Measurements from ENCODE around the gene PHLPP1.

The PHLPP1 gene

GRCh38 chr18:62857263-62857976 is 142.1 kb downstream of the PHLPP1 start:
- no peaks in the 10 kb centered on the region for H4K20me1 ChIP-seq (ENCODE audit: insufficient read depth)
- H3K4me3 ChIP-seq (IDR thresholded peaks at IDR 0.05; ENCODE audit: insufficient read depth, low read depth, low read length): no peak overlapping the region
- H3K9ac ChIP-seq: no peak overlapping the region
- no peak overlapping the region for H2AFZ ChIP-seq (ENCODE audit: low read depth)
- H3K4me1 ChIP-seq (ENCODE audit: low read depth, poor library complexity, severe bottlenecking): peaks cover 5% of the 10 kb centered on the region
- no peaks in the 10 kb centered on the region; the same call in 1 of the 2 replicates for H3K79me2 ChIP-seq (ENCODE audit: insufficient read depth, low read depth)
- TF ChIP-seq, protein P1, sequence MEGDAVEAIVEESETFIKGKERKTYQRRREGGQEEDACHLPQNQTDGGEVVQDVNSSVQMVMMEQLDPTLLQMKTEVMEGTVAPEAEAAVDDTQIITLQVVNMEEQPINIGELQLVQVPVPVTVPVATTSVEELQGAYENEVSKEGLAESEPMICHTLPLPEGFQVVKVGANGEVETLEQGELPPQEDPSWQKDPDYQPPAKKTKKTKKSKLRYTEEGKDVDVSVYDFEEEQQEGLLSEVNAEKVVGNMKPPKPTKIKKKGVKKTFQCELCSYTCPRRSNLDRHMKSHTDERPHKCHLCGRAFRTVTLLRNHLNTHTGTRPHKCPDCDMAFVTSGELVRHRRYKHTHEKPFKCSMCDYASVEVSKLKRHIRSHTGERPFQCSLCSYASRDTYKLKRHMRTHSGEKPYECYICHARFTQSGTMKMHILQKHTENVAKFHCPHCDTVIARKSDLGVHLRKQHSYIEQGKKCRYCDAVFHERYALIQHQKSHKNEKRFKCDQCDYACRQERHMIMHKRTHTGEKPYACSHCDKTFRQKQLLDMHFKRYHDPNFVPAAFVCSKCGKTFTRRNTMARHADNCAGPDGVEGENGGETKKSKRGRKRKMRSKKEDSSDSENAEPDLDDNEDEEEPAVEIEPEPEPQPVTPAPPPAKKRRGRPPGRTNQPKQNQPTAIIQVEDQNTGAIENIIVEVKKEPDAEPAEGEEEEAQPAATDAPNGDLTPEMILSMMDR (conservative IDR thresholded peaks at IDR 0.05; ENCODE audit: low read depth, low read length): no peak
- H3K27me3 ChIP-seq (ENCODE audit: insufficient read depth, low read depth): no peaks in the 10 kb centered on the region
- H3K4me2 ChIP-seq: no peak overlapping the region
- no peaks in the 10 kb centered on the region for H3K36me3 ChIP-seq (ENCODE audit: insufficient read depth)
- no peak overlapping the region for H3K27ac ChIP-seq

- H3K36me3 ChIP-seq (ENCODE audit: insufficient read depth): no peaks in the 10 kb centered on the region
- no peak overlapping the region for H3K9ac ChIP-seq
- no peak overlapping the region for H3K4me3 ChIP-seq (IDR thresholded peaks at IDR 0.05; ENCODE audit: insufficient read depth, low read depth, low read length)
- no peak overlapping the region for H3K4me2 ChIP-seq
- H3K27ac ChIP-seq: no peak overlapping the region
- no peaks in the 10 kb centered on the region for H4K20me1 ChIP-seq (ENCODE audit: insufficient read depth)
- H3K27me3 ChIP-seq (ENCODE audit: insufficient read depth, low read depth): no peaks in the 10 kb centered on the region
- H3K4me1 ChIP-seq (ENCODE audit: low read depth, poor library complexity, severe bottlenecking): peaks cover 5% of the 10 kb centered on the region
- H2AFZ ChIP-seq (ENCODE audit: low read depth): no peak overlapping the region
- H3K79me2 ChIP-seq (ENCODE audit: insufficient read depth, low read depth): no peaks in the 10 kb centered on the region; the same call in 1 of the 2 replicates
- TF ChIP-seq, protein P1 (conservative IDR thresholded peaks at IDR 0.05; ENCODE audit: low read depth, low read length): no peak
Measured at GRCh38 chr18:62860062-62860461, 144.7 kb downstream of the PHLPP1 start.

- H3K36me3 ChIP-seq (ENCODE audit: insufficient read depth): no peaks in the 10 kb centered on the region
- H3K4me2 ChIP-seq: no peak overlapping the region
- no peaks in the 10 kb centered on the region; the same call in 1 of the 2 replicates for H3K79me2 ChIP-seq (ENCODE audit: insufficient read depth, low read depth)
- no peak overlapping the region for H3K4me3 ChIP-seq (IDR thresholded peaks at IDR 0.05; ENCODE audit: insufficient read depth, low read depth, low read length)
- H3K9ac ChIP-seq: no peak overlapping the region
- H3K4me1 ChIP-seq (ENCODE audit: low read depth, poor library complexity, severe bottlenecking): peaks cover 5% of the 10 kb centered on the region
- TF ChIP-seq, protein P1 (conservative IDR thresholded peaks at IDR 0.05; ENCODE audit: low read depth, low read length): no peak
- no peaks in the 10 kb centered on the region for H3K27me3 ChIP-seq (ENCODE audit: insufficient read depth, low read depth)
- no peak overlapping the region for H2AFZ ChIP-seq (ENCODE audit: low read depth)
- H4K20me1 ChIP-seq (ENCODE audit: insufficient read depth): no peaks in the 10 kb centered on the region
- no peak overlapping the region for H3K27ac ChIP-seq
Measured at GRCh38 chr18:62862466-62862865, 147.1 kb downstream of the PHLPP1 start.

- Histone ChIP-seq H3K4me2 (no peak overlapping the region), H3K79me2 (ENCODE audit: insufficient read depth, low read depth) (no peaks in the 10 kb centered on the region; the same call in 1 of the 2 replicates), H4K20me1 (ENCODE audit: insufficient read depth) (no peaks in the 10 kb centered on the region), H3K4me1 (ENCODE audit: low read depth, poor library complexity, severe bottlenecking) (peaks cover 8% of the 10 kb centered on the region), H3K9ac (no peak overlapping the region), H3K27ac (no peak overlapping the region), H2AFZ (ENCODE audit: low read depth) (no peak overlapping the region), H3K27me3 (ENCODE audit: insufficient read depth, low read depth) (no peaks in the 10 kb centered on the region), H3K4me3 (IDR thresholded peaks at IDR 0.05; ENCODE audit: insufficient read depth, low read depth, low read length) (no peak overlapping the region), H3K36me3 (ENCODE audit: insufficient read depth) (no peaks in the 10 kb centered on the region)
- TF ChIP-seq, protein P1 (conservative IDR thresholded peaks at IDR 0.05; ENCODE audit: low read depth, low read length): no peak
Measured at GRCh38 chr18:62863579-62864001, 148.2 kb downstream of the PHLPP1 start.

All from KMS-11 (cell line).